ENCODE measurements around the gene TEK.

The TEK gene

GRCh38 chr9:27124151-27124550 is 15.1 kb downstream of the TEK start:
- no peak for DNase-seq (ENCODE audit: low read depth in 2 of 2)

GRCh38 chr9:27125030-27125429 is 16.0 kb downstream of the TEK start:
- no peak for DNase-seq (ENCODE audit: low read depth in 2 of 2)

- no peak for DNase-seq (ENCODE audit: low read depth in 2 of 2)
These were observed 16.9 kb downstream of the TEK start for GRCh38 chr9:27125936-27126335.

- DNase-seq (ENCODE audit: low read depth in 2 of 2), result no peak
These were observed 17.6 kb downstream of the TEK start for GRCh38 chr9:27126670-27127069.

GRCh38 chr9:27129221-27129620 is 20.2 kb downstream of the TEK start:
- DNase-seq (ENCODE audit: low read depth in 2 of 2), result no peak

- no peak for DNase-seq (ENCODE audit: low read depth in 2 of 2)
These were observed 22.7 kb downstream of the TEK start for GRCh38 chr9:27131731-27132130.

GRCh38 chr9:27133817-27134216 is 24.8 kb downstream of the TEK start:
- no peak for DNase-seq (ENCODE audit: low read depth in 2 of 2)

- no peak for DNase-seq (ENCODE audit: low read depth in 2 of 2)
These were observed 33.4 kb downstream of the TEK start for GRCh38 chr9:27142299-27142930.

GRCh38 chr9:27145143-27145542 is 36.1 kb downstream of the TEK start:
- DNase-seq (ENCODE audit: low read depth in 2 of 2), result no peak

- DNase-seq (ENCODE audit: low read depth in 2 of 2), result no peak
These were observed 40.6 kb downstream of the TEK start for GRCh38 chr9:27149651-27150050.

GRCh38 chr9:27150746-27151406 is 41.9 kb downstream of the TEK start:
- DNase-seq (ENCODE audit: low read depth in 2 of 2), result no peak

GRCh38 chr9:27151693-27152404 is 42.8 kb downstream of the TEK start:
- DNase-seq (ENCODE audit: low read depth in 2 of 2), result no peak

- DNase-seq (ENCODE audit: low read depth in 2 of 2), result no peak
These were observed 43.3 kb downstream of the TEK start for GRCh38 chr9:27152405-27152718.

- no peak for DNase-seq (ENCODE audit: low read depth in 2 of 2)
These were observed 45.9 kb downstream of the TEK start for GRCh38 chr9:27154908-27155307.

- DNase-seq (ENCODE audit: low read depth in 2 of 2), result no peak
These were observed 48.1 kb downstream of the TEK start for GRCh38 chr9:27157097-27157496.

- DNase-seq (ENCODE audit: low read depth in 2 of 2), result no peak
These were observed 48.7 kb downstream of the TEK start for GRCh38 chr9:27157736-27158135.

GRCh38 chr9:27160636-27161035 is 51.6 kb downstream of the TEK start:
- DNase-seq (ENCODE audit: low read depth in 2 of 2), result no peak

GRCh38 chr9:27162045-27162444 is 53.0 kb downstream of the TEK start:
- no peak for DNase-seq (ENCODE audit: low read depth in 2 of 2)

GRCh38 chr9:27165068-27165467 is 56.0 kb downstream of the TEK start:
- no peak for DNase-seq (ENCODE audit: low read depth in 2 of 2)

- DNase-seq (ENCODE audit: low read depth in 2 of 2), result no peak
These were observed 56.6 kb downstream of the TEK start for GRCh38 chr9:27165670-27166069.

GRCh38 chr9:27168496-27168895 is 59.5 kb downstream of the TEK start:
- DNase-seq (ENCODE audit: low read depth in 2 of 2), result no peak

GRCh38 chr9:27168951-27169350 is 59.9 kb downstream of the TEK start:
- no peak for DNase-seq (ENCODE audit: low read depth in 2 of 2)

GRCh38 chr9:27176971-27177370 is 67.9 kb downstream of the TEK start:
- DNase-seq (ENCODE audit: low read depth in 2 of 2), result no peak

All from stimulated activated CD4-positive, alpha-beta T cell treated with anti-CD3 and anti-CD28 coated beads, Interleukin-1b, Interleukin-23, amount 100 ng/mL, for 4 hours (primary cell).